Liver (tissue), 9 donors: ENCODE measurements around the gene PITPNB. TPM values are rescaled to one million over a fixed set of nuclear protein-coding genes. Genes with fewer than 3 reads are reported as not detected.

Experiments used
- DNase-seq: peaks from one replicate; pipeline ENCODE4 v3.0.0-alpha.2; 2017; ENCODE audit warnings: low spot score
- H3K27ac ChIP-seq, 2 donors: one replicate each; pipeline ENCODE4 v1.7.0; 2013; ENCODE audit warnings: inconsistent platforms in 2 of 2, low read length in 2 of 2, control low read depth in 1 of 2, low read depth in 1 of 2, mild to moderate bottlenecking in 1 of 2
- H3K27me3 ChIP-seq, 4 donors: one replicate each; pipeline versions ENCODE4 v1.6.1 to v1.7.0; 2013; ENCODE audit warnings: low read length in 3 of 4, inconsistent platforms in 1 of 4, mild to moderate bottlenecking in 1 of 4, moderate library complexity in 1 of 4; ENCODE audit not compliant: control insufficient read depth in 4 of 4, insufficient read depth in 4 of 4
- H3K36me3 ChIP-seq, 4 donors: one replicate each; pipeline versions ENCODE4 v1.6.1 to v1.7.0; 2013; ENCODE audit warnings: low read length in 3 of 4, mild to moderate bottlenecking in 3 of 4, low read depth in 1 of 4, moderate library complexity in 1 of 4; ENCODE audit not compliant: control insufficient read depth in 4 of 4, insufficient read depth in 3 of 4
- H3K4me1 ChIP-seq, 4 donors: one replicate each; pipeline versions ENCODE4 v1.6.1 to v1.7.0; 2013; ENCODE audit warnings: low read length in 3 of 4, mild to moderate bottlenecking in 3 of 4, moderate library complexity in 1 of 4; ENCODE audit not compliant: control insufficient read depth in 4 of 4, insufficient read depth in 4 of 4
- H3K4me3 ChIP-seq, 3 donors: one replicate each; pipeline versions ENCODE4 v1.6.1 to v1.7.0; 2013; ENCODE audit warnings: low read length in 3 of 3, control low read depth in 1 of 3, low read depth in 1 of 3, mild to moderate bottlenecking in 1 of 3
- H3K9ac ChIP-seq, 2 donors: one replicate each; pipeline ENCODE4 v1.7.0; 2013; ENCODE audit warnings: low read length in 2 of 2, mild to moderate bottlenecking in 2 of 2, moderate library complexity in 2 of 2, control low read depth in 1 of 2, low read depth in 1 of 2
- H3K9me3 ChIP-seq, 4 donors: one replicate each; pipeline versions ENCODE4 v1.6.1 to v1.7.0; 2013; ENCODE audit warnings: low read length in 3 of 4; ENCODE audit not compliant: control insufficient read depth in 4 of 4
- EGR1 ChIP-seq, 2 donors: IDR thresholded peaks; 2 replicates each; pipeline ENCODE4 v1.6.1; 2016 to 2018; ENCODE audit warnings: antibody characterized with exemption in 2 of 2, low read depth in 2 of 2
- FOXA2 ChIP-seq: IDR thresholded peaks from 2 replicates; pipeline ENCODE4 v1.6.1; 2016; ENCODE audit warnings: antibody characterized with exemption
- GABPA ChIP-seq, 2 donors: IDR thresholded peaks in 1 of 2; conservative IDR thresholded peaks in 1 of 2; 2 replicates each; pipeline ENCODE4 v1.6.1; 2016; ENCODE audit warnings: antibody characterized with exemption in 2 of 2, mild to moderate bottlenecking in 1 of 2, moderate library complexity in 1 of 2
- HNF4A ChIP-seq, 2 donors: conservative IDR thresholded peaks; 2 replicates each; pipeline ENCODE4 v1.6.1; 2016; ENCODE audit warnings: antibody characterized with exemption in 2 of 2, mild to moderate bottlenecking in 2 of 2
- RAD21 ChIP-seq, 2 donors: IDR thresholded peaks; 2 replicates each; pipeline ENCODE4 v1.6.1; 2016; ENCODE audit warnings: antibody characterized with exemption in 2 of 2, mild to moderate bottlenecking in 2 of 2
- TAF1 ChIP-seq: conservative IDR thresholded peaks from 2 replicates; pipeline ENCODE4 v1.6.1; 2016; ENCODE audit warnings: antibody characterized with exemption, mild to moderate bottlenecking
- YY1 ChIP-seq: IDR thresholded peaks from 2 replicates; pipeline ENCODE4 v1.6.1; 2016; ENCODE audit warnings: antibody characterized with exemption, mild to moderate bottlenecking
- WGBS: extraction: QIAGEN DNeasy Blood & Tissue Kit; methylation state at CpG from one replicate; pipeline ENCODE4 v1.1.7; 2013; 5-methylcytosine and 5-hydroxymethylcytosine counted together
- polyA plus RNA-seq, 2 donors: library from polyadenylated mRNA; stranded (reverse) in 1 of 2; unstranded in 1 of 2; fragments of 200-250 nt in 1 of 2; fragments of >200 nt in 1 of 2; fragmentation: Nextera tagmentation in 1 of 2; extraction: Ambion mirVana in 1 of 2; gene quantifications; one replicate each; pipeline versions ENCODE4 v1.2.1 to v1.2.3, GENCODE V29; 2013 to 2015
- total RNA-seq, 2 donors: library from RNA; depleted of rRNA; stranded (reverse); fragments of >200 nt; gene quantifications; one replicate each; pipeline ENCODE4 v1.2.3, GENCODE V29; 2014
- TF ChIP-seq, protein P1 (sequence below): IDR thresholded peaks from 2 replicates; pipeline ENCODE4 v1.6.1; 2016; ENCODE audit warnings: antibody characterized with exemption, mild to moderate bottlenecking
- donor health status: healthy.
- donor health status: healthy.
- donor health status: healthy.
- donor health status: healthy.
- donor health status: healthy.

PITPNB gene
- total and polyA plus RNA-seq, 4 donors = 18.4 to 57.4 (median 34.4) TPM

DNA sequence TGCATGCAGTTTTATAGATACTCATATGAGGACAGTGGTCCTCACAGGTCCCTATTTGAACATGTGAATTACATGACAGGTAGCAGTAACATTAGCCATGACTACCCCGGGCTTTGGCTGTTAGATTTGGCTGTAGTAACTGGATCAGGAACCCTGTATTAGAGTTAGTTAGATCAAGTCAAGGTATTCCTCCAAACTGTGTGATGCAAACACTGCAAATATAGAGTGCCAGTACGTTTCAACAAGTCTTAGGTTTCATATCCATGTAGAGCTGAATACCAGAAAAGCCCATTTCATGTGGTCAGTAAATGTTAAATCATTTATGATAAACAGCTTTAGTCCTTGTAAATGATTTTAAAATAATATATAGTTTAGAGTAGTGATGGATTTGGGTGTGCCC lies 29.5 kb upstream of the PITPNB start:
- H3K9ac ChIP-seq = peak overlapping the region; percentile 31 to 33
- peaks cover 5 to 26% (median 17%) of the 10 kb centered on the region in 4 donors for H3K4me1 ChIP-seq
- TF ChIP-seq RAD21 (IDR thresholded peaks at IDR 0.05) = peak in 1 of 2 donors; percentile 6
- TF ChIP-seq YY1 = no peak
- TF ChIP-seq, protein P1, sequence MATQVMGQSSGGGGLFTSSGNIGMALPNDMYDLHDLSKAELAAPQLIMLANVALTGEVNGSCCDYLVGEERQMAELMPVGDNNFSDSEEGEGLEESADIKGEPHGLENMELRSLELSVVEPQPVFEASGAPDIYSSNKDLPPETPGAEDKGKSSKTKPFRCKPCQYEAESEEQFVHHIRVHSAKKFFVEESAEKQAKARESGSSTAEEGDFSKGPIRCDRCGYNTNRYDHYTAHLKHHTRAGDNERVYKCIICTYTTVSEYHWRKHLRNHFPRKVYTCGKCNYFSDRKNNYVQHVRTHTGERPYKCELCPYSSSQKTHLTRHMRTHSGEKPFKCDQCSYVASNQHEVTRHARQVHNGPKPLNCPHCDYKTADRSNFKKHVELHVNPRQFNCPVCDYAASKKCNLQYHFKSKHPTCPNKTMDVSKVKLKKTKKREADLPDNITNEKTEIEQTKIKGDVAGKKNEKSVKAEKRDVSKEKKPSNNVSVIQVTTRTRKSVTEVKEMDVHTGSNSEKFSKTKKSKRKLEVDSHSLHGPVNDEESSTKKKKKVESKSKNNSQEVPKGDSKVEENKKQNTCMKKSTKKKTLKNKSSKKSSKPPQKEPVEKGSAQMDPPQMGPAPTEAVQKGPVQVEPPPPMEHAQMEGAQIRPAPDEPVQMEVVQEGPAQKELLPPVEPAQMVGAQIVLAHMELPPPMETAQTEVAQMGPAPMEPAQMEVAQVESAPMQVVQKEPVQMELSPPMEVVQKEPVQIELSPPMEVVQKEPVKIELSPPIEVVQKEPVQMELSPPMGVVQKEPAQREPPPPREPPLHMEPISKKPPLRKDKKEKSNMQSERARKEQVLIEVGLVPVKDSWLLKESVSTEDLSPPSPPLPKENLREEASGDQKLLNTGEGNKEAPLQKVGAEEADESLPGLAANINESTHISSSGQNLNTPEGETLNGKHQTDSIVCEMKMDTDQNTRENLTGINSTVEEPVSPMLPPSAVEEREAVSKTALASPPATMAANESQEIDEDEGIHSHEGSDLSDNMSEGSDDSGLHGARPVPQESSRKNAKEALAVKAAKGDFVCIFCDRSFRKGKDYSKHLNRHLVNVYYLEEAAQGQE = peak; percentile 7
- H3K36me3 ChIP-seq = no peaks in the 10 kb centered on the region
- H3K9me3 ChIP-seq = no peaks in the 10 kb centered on the region
- DNase-seq = no peak
- WGBS = 33% methylated on average over 2 of the region's 2 CpGs
- H3K4me3 ChIP-seq = no peak overlapping the region
- no peaks in the 10 kb centered on the region for H3K27me3 ChIP-seq
- peak overlapping the region in 1 of 2 donors; percentile 19 for H3K27ac ChIP-seq

DNA sequence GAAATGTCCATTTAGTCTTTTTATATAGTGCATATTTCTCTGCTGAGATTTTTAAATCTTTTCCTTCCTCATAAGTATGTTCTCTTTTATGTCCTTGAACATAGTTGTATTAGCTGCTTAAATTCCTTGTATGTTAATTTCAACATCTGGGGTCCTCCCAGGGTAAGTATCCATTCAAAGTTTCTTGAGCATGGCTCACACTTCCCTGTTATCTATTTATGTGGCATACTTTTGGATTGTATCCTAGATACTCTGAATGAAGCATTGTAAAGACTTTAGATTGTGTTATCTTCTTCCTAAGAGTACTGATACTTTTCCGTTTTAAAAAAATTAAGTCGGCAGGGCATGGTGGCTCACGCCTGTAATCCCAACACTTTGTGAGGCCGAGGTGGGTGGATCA lies 28.4 kb upstream of the PITPNB start:
- H3K4me3 ChIP-seq = no peak overlapping the region
- H3K4me1 ChIP-seq = peaks cover 5 to 22% (median 15%) of the 10 kb centered on the region in 4 donors
- no peak overlapping the region for H3K27ac ChIP-seq
- H3K9ac ChIP-seq = no peak overlapping the region
- no peak for TF ChIP-seq TAF1
- no peaks in the 10 kb centered on the region for H3K9me3 ChIP-seq
- DNase-seq = no peak
- H3K36me3 ChIP-seq = no peaks in the 10 kb centered on the region
- H3K27me3 ChIP-seq = no peaks in the 10 kb centered on the region
- 97% methylated on average over 4 of the region's 4 CpGs for WGBS

DNA sequence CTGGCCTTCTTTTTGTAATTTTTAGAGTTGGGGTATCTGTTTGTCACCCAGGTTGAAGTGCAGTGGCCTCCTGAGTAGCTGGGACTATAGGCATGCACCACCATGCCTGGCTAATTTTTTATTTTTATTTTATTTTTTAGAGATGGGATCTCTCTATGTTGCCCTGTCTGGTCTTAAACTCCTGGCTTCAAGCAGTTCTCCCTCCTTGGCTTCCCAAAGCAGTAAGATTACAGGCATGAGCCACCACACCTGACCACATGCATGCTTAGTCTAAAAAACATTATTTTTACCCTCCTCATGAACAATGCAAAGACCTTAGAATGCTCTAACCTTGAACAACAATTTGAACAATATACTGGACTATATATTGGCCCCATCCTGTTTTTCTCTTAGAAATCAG lies 22.1 kb upstream of the PITPNB start:
- Histone ChIP-seq H3K27ac (no peak overlapping the region), H3K9ac (no peak overlapping the region), H3K4me3 (no peak overlapping the region), H3K4me1 (no peaks in the 10 kb centered on the region), H3K27me3 (no peaks in the 10 kb centered on the region), H3K9me3 (no peaks in the 10 kb centered on the region), H3K36me3 (no peaks in the 10 kb centered on the region)
- DNase-seq = no peak
- no peak for TF ChIP-seq FOXA2
- TF ChIP-seq GABPA (IDR thresholded peaks at IDR 0.05 in 1 of 2, conservative IDR thresholded peaks at IDR 0.05 in 1 of 2) = no peak
- TF ChIP-seq EGR1 (IDR thresholded peaks at IDR 0.05; ENCODE audit: low read depth in 2 of 2) = no peak
- TF ChIP-seq TAF1 = no peak

DNA sequence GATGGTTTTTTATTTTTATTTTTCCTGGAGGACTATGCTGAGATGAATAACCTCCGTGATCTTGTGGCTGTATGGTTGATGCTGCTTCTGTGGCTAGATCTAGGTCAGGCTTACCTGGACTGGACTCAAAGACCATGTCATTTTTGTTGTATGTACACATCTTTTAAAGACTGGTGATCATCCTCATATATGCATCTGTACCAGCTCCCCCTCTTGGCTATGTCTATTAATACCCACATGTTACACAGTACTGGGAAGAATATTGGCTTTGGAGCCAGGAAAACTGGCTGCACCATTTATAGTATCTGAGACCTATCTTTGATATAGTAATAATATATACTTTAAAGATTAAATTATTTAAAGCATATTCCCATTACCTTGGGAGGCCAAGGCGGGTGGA lies 18.4 kb upstream of the PITPNB start:
- Histone ChIP-seq H3K36me3 (no peaks in the 10 kb centered on the region), H3K27me3 (no peaks in the 10 kb centered on the region), H3K4me1 (no peaks in the 10 kb centered on the region), H3K4me3 (no peak overlapping the region), H3K27ac (no peak overlapping the region), H3K9ac (no peak overlapping the region), H3K9me3 (no peaks in the 10 kb centered on the region)
- 95% methylated on average over 2 of the region's 2 CpGs for WGBS
- peak in 1 of 2 donors; percentile 35 for TF ChIP-seq RAD21 (IDR thresholded peaks at IDR 0.05)
- no peak for TF ChIP-seq HNF4A (conservative IDR thresholded peaks at IDR 0.05)
- no peak for DNase-seq
